ENCODE results near the gene TRIM52. TPM values are rescaled to one million over a fixed set of nuclear protein-coding genes. Genes with fewer than 3 reads are reported as not detected.

Gene TRIM52
- total RNA-seq, 4 donors from 2014 or later: 5.2 to 13.2 (median 9.3) TPM

DNA sequence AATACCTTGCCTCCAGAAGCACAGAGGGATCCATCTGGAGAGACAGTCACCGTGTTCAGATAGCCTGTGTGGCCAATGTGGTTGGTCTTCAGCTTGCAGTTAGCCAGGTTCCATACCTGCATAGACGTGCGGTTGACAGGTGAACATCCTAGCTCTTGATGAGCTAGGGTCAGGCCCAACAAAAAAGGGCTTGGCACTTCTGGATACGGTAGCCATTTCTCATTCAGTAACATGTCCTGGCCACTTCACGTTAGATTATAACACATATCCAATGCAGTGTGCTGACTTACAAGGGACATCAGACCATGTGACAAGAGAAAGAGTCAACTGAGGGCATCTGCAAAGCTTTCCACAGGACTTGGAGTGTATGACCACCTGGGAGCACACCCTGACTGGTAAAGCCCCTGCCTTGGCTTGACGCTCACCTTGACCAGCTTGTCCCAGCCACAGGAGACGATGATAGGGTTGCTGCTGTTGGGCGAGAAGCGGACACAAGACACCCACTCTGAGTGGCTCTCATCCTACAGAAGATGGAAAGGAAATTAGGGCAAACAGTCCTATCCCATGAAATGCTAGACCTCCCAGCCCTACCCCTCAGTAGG lies 21.8 kb downstream of the TRIM52 start:
- DNase-seq (ENCODE audit: low spot score in 2 of 2): peak in 1 of 2 donors; percentile 29

GRCh38 chr5:181237729-181238385 lies 23.1 kb downstream of the TRIM52 start:
- no peak overlapping the region for H3K4me3 ChIP-seq (ENCODE audit: low read depth, poor library complexity, severe bottlenecking)
- no peak for DNase-seq (ENCODE audit: low spot score in 2 of 2)
- intact Hi-C loops (cut with DNase I; ENCODE audit: low total_unique reads): no loop called here
- 85 to 95% methylated on average over 5 of the region's 5 CpGs for WGBS, 2 donors
- TF ChIP-seq POLR2A (IDR thresholded peaks at IDR 0.05) (no peak), CTCF (IDR thresholded peaks at IDR 0.05) (no peak)

More for the DNA sequence above, 21.8 kb downstream of the TRIM52 start:
- intact Hi-C loops (cut with DNase I; ENCODE audit: low total_unique reads): no loop called here
- H3K4me3 ChIP-seq (ENCODE audit: low read depth, poor library complexity, severe bottlenecking): no peak overlapping the region
- TF ChIP-seq POLR2A (IDR thresholded peaks at IDR 0.05): no peak
- no peak for TF ChIP-seq CTCF (IDR thresholded peaks at IDR 0.05)
- 91 to 97% methylated on average over 9 of the region's 9 CpGs for WGBS, 2 donors

DNA sequence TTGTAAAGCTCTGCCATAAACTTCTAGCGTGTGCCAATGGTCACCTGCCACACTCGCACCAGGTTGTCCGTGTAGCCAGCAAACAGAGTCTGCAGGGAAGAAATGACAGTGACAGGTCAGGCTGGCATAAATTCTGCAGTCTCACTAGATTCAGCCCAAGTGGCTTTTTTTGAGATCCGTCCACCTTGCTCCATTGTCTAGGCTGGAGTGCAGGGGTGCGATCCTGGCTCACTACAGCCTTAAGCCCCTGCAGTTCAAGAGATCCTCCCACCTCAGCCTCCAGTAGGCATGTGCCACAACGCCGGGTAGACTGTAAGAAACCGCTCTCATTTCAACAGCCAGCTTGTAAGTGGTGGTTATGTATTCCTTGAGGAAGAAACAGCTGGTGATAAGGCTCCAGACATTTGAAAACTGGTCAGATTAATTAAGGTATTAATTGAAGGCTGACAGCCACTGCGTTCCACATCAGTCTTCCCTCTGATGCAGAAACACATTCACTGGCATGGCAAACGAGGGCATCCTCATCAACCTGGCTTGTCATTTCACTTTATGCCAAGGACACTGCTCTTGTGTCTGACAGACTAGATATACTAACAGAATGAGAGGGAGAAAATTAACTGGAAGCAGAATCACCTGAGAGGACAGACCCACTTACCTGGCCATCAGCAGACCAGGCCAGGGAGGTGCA lies 23.8 kb downstream of the TRIM52 start:
- 83 to 87% methylated on average over 10 of the region's 10 CpGs for WGBS, 2 donors
- intact Hi-C loops (cut with DNase I; ENCODE audit: low total_unique reads): no loop called here
- no peak for TF ChIP-seq CTCF (IDR thresholded peaks at IDR 0.05)
- no peak for TF ChIP-seq POLR2A (IDR thresholded peaks at IDR 0.05)
- DNase-seq (ENCODE audit: low spot score in 2 of 2): no peak
- H3K4me3 ChIP-seq (ENCODE audit: low read depth, poor library complexity, severe bottlenecking): no peak overlapping the region

- no peak overlapping the region for H3K4me3 ChIP-seq (ENCODE audit: low read depth, poor library complexity, severe bottlenecking)
- peak in 1 of 2 donors; percentile 23 for DNase-seq (ENCODE audit: low spot score in 2 of 2)
- TF ChIP-seq CTCF (IDR thresholded peaks at IDR 0.05) (no peak), POLR2A (IDR thresholded peaks at IDR 0.05) (no peak)
- 82 to 83% methylated on average over 6 of the region's 6 CpGs for WGBS, 2 donors
- intact Hi-C loops (cut with DNase I; ENCODE audit: low total_unique reads): no loop called here
Measured at GRCh38 chr5:181236471-181236870, 24.5 kb downstream of the TRIM52 start.

GRCh38 chr5:181235689-181236366 lies 25.1 kb downstream of the TRIM52 start:
- TF ChIP-seq CTCF (IDR thresholded peaks at IDR 0.05): no peak
- no peak for TF ChIP-seq POLR2A (IDR thresholded peaks at IDR 0.05)
- H3K4me3 ChIP-seq (ENCODE audit: low read depth, poor library complexity, severe bottlenecking): no peak overlapping the region
- intact Hi-C loops (cut with DNase I; ENCODE audit: low total_unique reads): no loop called here
- peak in 1 of 2 donors; percentile 58 for DNase-seq (ENCODE audit: low spot score in 2 of 2)
- 64 to 81% methylated on average over 5 of the region's 5 CpGs for WGBS, 2 donors
